ENCODE data around the gene PLTP.
A peak's percentile ranks its signal among the peaks of the same experiment; 100 is the strongest.
"Not testable (repeated sequence)": the region's sequence is repeated elsewhere in the genome, so short reads cannot be mapped to it uniquely, and the experiment has no call there.

The PLTP gene

GRCh38 chr20:45933266-45934045, 21.5 kb upstream of the PLTP start:
- peak overlapping the region; percentile 100 for H3K27ac Mint-ChIP-seq
- H3K4me3 Mint-ChIP-seq, result peak overlapping the region; percentile 97
- DNase-seq, result peak; percentile 64
- H3K27me3 Mint-ChIP-seq (ENCODE audit: low read depth, poor library complexity), result no peaks in the 10 kb centered on the region
- no peaks in the 10 kb centered on the region for H3K9me3 Mint-ChIP-seq
- peaks cover 18% of the 10 kb centered on the region for H3K36me3 Mint-ChIP-seq (ENCODE audit: low read depth)
- no peak for TF ChIP-seq CTCF (IDR thresholded peaks at IDR 0.05)
- H3K4me1 Mint-ChIP-seq, result peaks cover 32% of the 10 kb centered on the region

- not testable (repeated sequence) for H3K4me3 Mint-ChIP-seq; H3K36me3 Mint-ChIP-seq (ENCODE audit: low read depth); H3K9me3 Mint-ChIP-seq; H3K27ac Mint-ChIP-seq; H3K27me3 Mint-ChIP-seq (ENCODE audit: low read depth, poor library complexity); DNase-seq
- peaks cover 23% of the 10 kb centered on the region for H3K4me1 Mint-ChIP-seq
These were observed 19.7 kb upstream of the PLTP start for GRCh38 chr20:45931680-45932079.

- TF ChIP-seq CTCF (IDR thresholded peaks at IDR 0.05), result no peak
- Mint-ChIP-seq H3K9me3 (no peaks in the 10 kb centered on the region), H3K4me1 (peaks cover 33% of the 10 kb centered on the region), H3K27ac (peak overlapping the region; percentile 69), H3K4me3 (no peak overlapping the region), H3K27me3 (ENCODE audit: low read depth, poor library complexity) (no peaks in the 10 kb centered on the region), H3K36me3 (ENCODE audit: low read depth) (peaks cover 3% of the 10 kb centered on the region)
- no peak for DNase-seq
These were observed 15.3 kb upstream of the PLTP start for GRCh38 chr20:45927071-45927878.

GRCh38 chr20:45926731-45927070, 14.7 kb upstream of the PLTP start:
- H3K36me3 Mint-ChIP-seq (ENCODE audit: low read depth), result no peaks in the 10 kb centered on the region
- no peak overlapping the region for H3K4me3 Mint-ChIP-seq
- no peak for DNase-seq
- no peaks in the 10 kb centered on the region for H3K9me3 Mint-ChIP-seq
- peak overlapping the region; percentile 69 for H3K27ac Mint-ChIP-seq
- H3K27me3 Mint-ChIP-seq (ENCODE audit: low read depth, poor library complexity), result no peaks in the 10 kb centered on the region
- peaks cover 36% of the 10 kb centered on the region for H3K4me1 Mint-ChIP-seq
- TF ChIP-seq CTCF (IDR thresholded peaks at IDR 0.05), result no peak

GRCh38 chr20:45925821-45926506, 14.0 kb upstream of the PLTP start:
- Mint-ChIP-seq H3K4me1 (peaks cover 43% of the 10 kb centered on the region), H3K9me3 (no peaks in the 10 kb centered on the region), H3K4me3 (peak overlapping the region; percentile 54), H3K27ac (peak overlapping the region; percentile 94), H3K27me3 (ENCODE audit: low read depth, poor library complexity) (peaks cover under 1% of the 10 kb centered on the region), H3K36me3 (ENCODE audit: low read depth) (no peaks in the 10 kb centered on the region)
- TF ChIP-seq CTCF (IDR thresholded peaks at IDR 0.05), result no peak
- no peak for DNase-seq

All from nephron progenitor cell (in vitro differentiated cells).